Kidney (tissue), 14 donors: Measurements from ENCODE around the gene H3-3A. TPM values are rescaled to one million over a fixed set of nuclear protein-coding genes. Genes with fewer than 3 reads are reported as not detected.
A peak's percentile ranks its signal among the peaks of the same experiment; 100 is the strongest.

Experiments
- DNase-seq, 5 donors: peaks; one replicate each; pipeline ENCODE4 v3.0.0-alpha.2; 2013 to 2020
- FAIRE-seq: peaks from 2 replicates; lab custom pipeline; 2012; peaks lifted over from hg19 to GRCh38; lab: Jason Lieb, UNC
- H3K27ac ChIP-seq, 2 donors: one replicate each; pipeline ENCODE4 v1.7.0; 2013; ENCODE audit warnings: low read depth in 2 of 2, low read length in 2 of 2, inconsistent platforms in 1 of 2
- H3K27me3 ChIP-seq: one replicate; pipeline ENCODE4 v1.7.1; 2013; ENCODE audit warnings: low read length, inconsistent platforms; ENCODE audit not compliant: control insufficient read depth, insufficient read depth
- H3K36me3 ChIP-seq, 3 donors: one replicate each; pipeline versions ENCODE4 v1.7.0 to v1.7.1; 2013; ENCODE audit warnings: low read length in 3 of 3, control low read depth in 1 of 3, inconsistent platforms in 1 of 3; ENCODE audit not compliant: insufficient read depth in 3 of 3, control insufficient read depth in 2 of 3
- H3K4me1 ChIP-seq, 3 donors: one replicate each; pipeline versions ENCODE4 v1.7.0 to v1.7.1; 2013; ENCODE audit warnings: low read length in 3 of 3, inconsistent platforms in 1 of 3, low read depth in 1 of 3; ENCODE audit not compliant: control insufficient read depth in 2 of 3, insufficient read depth in 2 of 3
- H3K4me3 ChIP-seq, 3 donors: one replicate each; pipeline versions ENCODE4 v1.7.0 to v1.8.1; 2013; ENCODE audit warnings: low read length in 3 of 3, control low read depth in 1 of 3, inconsistent platforms in 1 of 3
- H3K9ac ChIP-seq, 3 donors: one replicate each; pipeline versions ENCODE4 v1.7.0 to v1.7.1; 2013; ENCODE audit warnings: low read length in 3 of 3, control low read depth in 1 of 3, inconsistent platforms in 1 of 3
- H3K9me3 ChIP-seq, 3 donors: one replicate each; pipeline versions ENCODE4 v1.7.0 to v1.7.1; 2013; ENCODE audit warnings: low read length in 3 of 3, control low read depth in 1 of 3, inconsistent platforms in 1 of 3; ENCODE audit not compliant: control insufficient read depth in 2 of 3, insufficient read depth in 1 of 3
- CTCF ChIP-seq: IDR thresholded peaks from 3 replicates; pipeline ENCODE4 v1.5.1; 2012; ENCODE audit warnings: mild to moderate bottlenecking, moderate library complexity, borderline replicate concordance; ENCODE audit not compliant: insufficient read depth; ENCODE audit errors: extremely low read depth
- intact Hi-C: fragments of 100-400 bp; cut with DNase I; formaldehyde crosslinking; loops from one replicate; pipeline ENCODE4 v1.11.1; 2022
- polyA plus RNA-seq: library from polyadenylated mRNA; stranded (reverse); fragments of 350-450 nt; fragmentation: Illumina TruSeq; extraction: RNeasy Lipid Tissue Mini Kit (QIAGEN cat#74804); gene quantifications from one replicate; pipeline ENCODE4 v1.2.3, GENCODE V29; 2014; ENCODE audit warnings: low read depth, low replicate concordance; ENCODE audit not compliant: insufficient read depth
- total RNA-seq: library from RNA; stranded (reverse); fragmentation: NEBNext Ultra II Directional; extraction: Animal tissue kit (Norgen Biotek cat#: 25700); gene quantifications from one replicate; pipeline ENCODE4 v1.2.1, GENCODE V29; 2021
- donor health status: control.
- donor health status: control.
- donor health status: control.
- donor health status: control.
- donor health status: control.
- donor health status: DM: yes; HTN: yes; CAD: no.
- donor health status: Normal renal cell carcinoma (clear cell type).

The H3-3A gene
- total and polyA plus RNA-seq, 2 donors from 2014 or later, result 404 to 524 TPM

GRCh38 chr1:226026833-226027232 lies 35.7 kb upstream of the H3-3A start:
- no peak for TF ChIP-seq CTCF
- no peak overlapping the region for H3K9ac ChIP-seq
- no peaks in the 10 kb centered on the region for H3K36me3 ChIP-seq
- no peak overlapping the region for H3K27ac ChIP-seq
- no peaks in the 10 kb centered on the region for H3K4me1 ChIP-seq
- DNase-seq (no peak), FAIRE-seq (no peak)
- no peak overlapping the region for H3K4me3 ChIP-seq
- no peaks in the 10 kb centered on the region for H3K9me3 ChIP-seq
- H3K27me3 ChIP-seq, result no peaks in the 10 kb centered on the region
- intact Hi-C loops, result no loop called here

GRCh38 chr1:226027538-226028217 lies 34.8 kb upstream of the H3-3A start:
- Histone ChIP-seq H3K27ac (no peak overlapping the region), H3K4me3 (no peak overlapping the region), H3K9me3 (no peaks in the 10 kb centered on the region), H3K36me3 (no peaks in the 10 kb centered on the region), H3K9ac (no peak overlapping the region), H3K4me1 (no peaks in the 10 kb centered on the region), H3K27me3 (no peaks in the 10 kb centered on the region)
- no peak for FAIRE-seq
- intact Hi-C loops, result no loop called here
- DNase-seq, result peak in 2 of 5 donors; percentile 10 to 29
- no peak for TF ChIP-seq CTCF

GRCh38 chr1:226029093-226029496 lies 33.4 kb upstream of the H3-3A start:
- FAIRE-seq (no peak), DNase-seq (peak in 1 of 5 donors; percentile 17)
- H3K9me3 ChIP-seq, result no peaks in the 10 kb centered on the region
- no peak overlapping the region for H3K4me3 ChIP-seq
- no peaks in the 10 kb centered on the region for H3K4me1 ChIP-seq
- TF ChIP-seq CTCF, result no peak
- no peak overlapping the region for H3K9ac ChIP-seq
- no peaks in the 10 kb centered on the region for H3K27me3 ChIP-seq
- no peaks in the 10 kb centered on the region for H3K36me3 ChIP-seq
- H3K27ac ChIP-seq, result no peak overlapping the region
- intact Hi-C loops, result no loop called here
